IgD-negative memory B cell (primary cell): ENCODE measurements around the gene HSPA12A. TPM values are rescaled to one million over a fixed set of nuclear protein-coding genes. Genes with fewer than 3 reads are reported as not detected.

ENCODE experiments used
- H3K27ac Mint-ChIP-seq, 3 donors: one replicate each; pipeline ENCODE4 v1.8.0; 2020 to 2022; ENCODE audit warnings: mild to moderate bottlenecking in 3 of 3, mixed read lengths in 3 of 3, moderate library complexity in 1 of 3
- H3K27me3 Mint-ChIP-seq: one replicate; pipeline ENCODE4 v1.8.0; 2021; ENCODE audit warnings: mixed read lengths
- H3K36me3 Mint-ChIP-seq: one replicate; pipeline ENCODE4 v1.8.0; 2020; ENCODE audit warnings: mild to moderate bottlenecking, mixed read lengths
- H3K4me1 Mint-ChIP-seq, 3 donors: one replicate each; pipeline ENCODE4 v1.8.0; 2020 to 2022; ENCODE audit warnings: mixed read lengths in 3 of 3, mild to moderate bottlenecking in 1 of 3
- H3K4me3 Mint-ChIP-seq, 4 donors: one replicate each; pipeline ENCODE4 v1.8.0; 2020 to 2022; ENCODE audit warnings: mild to moderate bottlenecking in 4 of 4, mixed read lengths in 4 of 4, moderate library complexity in 3 of 4
- H3K9me3 Mint-ChIP-seq, 3 donors: one replicate each; pipeline ENCODE4 v1.8.0; 2020 to 2021; ENCODE audit warnings: mixed read lengths in 3 of 3, mild to moderate bottlenecking in 1 of 3
- polyA plus RNA-seq: library from polyadenylated mRNA; unstranded; fragments of 300-500 nt; fragmentation: Illumina TruSeq; gene quantifications from one replicate; pipeline ENCODE4 v1.2.3, GENCODE V29; 2021

HSPA12A gene, protein sequence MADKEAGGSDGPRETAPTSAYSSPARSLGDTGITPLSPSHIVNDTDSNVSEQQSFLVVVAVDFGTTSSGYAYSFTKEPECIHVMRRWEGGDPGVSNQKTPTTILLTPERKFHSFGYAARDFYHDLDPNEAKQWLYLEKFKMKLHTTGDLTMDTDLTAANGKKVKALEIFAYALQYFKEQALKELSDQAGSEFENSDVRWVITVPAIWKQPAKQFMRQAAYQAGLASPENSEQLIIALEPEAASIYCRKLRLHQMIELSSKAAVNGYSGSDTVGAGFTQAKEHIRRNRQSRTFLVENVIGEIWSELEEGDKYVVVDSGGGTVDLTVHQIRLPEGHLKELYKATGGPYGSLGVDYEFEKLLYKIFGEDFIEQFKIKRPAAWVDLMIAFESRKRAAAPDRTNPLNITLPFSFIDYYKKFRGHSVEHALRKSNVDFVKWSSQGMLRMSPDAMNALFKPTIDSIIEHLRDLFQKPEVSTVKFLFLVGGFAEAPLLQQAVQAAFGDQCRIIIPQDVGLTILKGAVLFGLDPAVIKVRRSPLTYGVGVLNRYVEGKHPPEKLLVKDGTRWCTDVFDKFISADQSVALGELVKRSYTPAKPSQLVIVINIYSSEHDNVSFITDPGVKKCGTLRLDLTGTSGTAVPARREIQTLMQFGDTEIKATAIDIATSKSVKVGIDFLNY
- polyA plus RNA-seq, result 6.7 TPM

- Mint-ChIP-seq H3K27me3 (peaks cover 42% of the 10 kb centered on the region), H3K27ac (peak within 1 kb of the TSS in 1 of 3 donors; percentile 59), H3K9me3 (no peaks in the 10 kb centered on the region), H3K4me1 (peaks cover 0 to 2% (median 0%) of the 10 kb centered on the region in 3 donors), H3K36me3 (no peaks in the 10 kb centered on the region), H3K4me3 (peak within 1 kb of the TSS; percentile 52 to 87 (median 75))
Measured at GRCh38 chr10:116742367-116743265, at the start of gene HSPA12A. HSPA12A (minus strand) TSS chr10:116742566; CDS start chr10:116742469, 97 bp downstream.

- no peaks in the 10 kb centered on the region for H3K36me3 Mint-ChIP-seq
- H3K9me3 Mint-ChIP-seq, result no peaks in the 10 kb centered on the region
- H3K4me3 Mint-ChIP-seq, result no peak overlapping the region
- H3K27me3 Mint-ChIP-seq, result peaks cover 12% of the 10 kb centered on the region
- H3K27ac Mint-ChIP-seq, result no peak overlapping the region
- H3K4me1 Mint-ChIP-seq, result peaks cover 2 to 8% (median 6%) of the 10 kb centered on the region in 3 donors
Measured at GRCh38 chr10:116791241-116791640, 48.9 kb upstream of the HSPA12A start.

DNA sequence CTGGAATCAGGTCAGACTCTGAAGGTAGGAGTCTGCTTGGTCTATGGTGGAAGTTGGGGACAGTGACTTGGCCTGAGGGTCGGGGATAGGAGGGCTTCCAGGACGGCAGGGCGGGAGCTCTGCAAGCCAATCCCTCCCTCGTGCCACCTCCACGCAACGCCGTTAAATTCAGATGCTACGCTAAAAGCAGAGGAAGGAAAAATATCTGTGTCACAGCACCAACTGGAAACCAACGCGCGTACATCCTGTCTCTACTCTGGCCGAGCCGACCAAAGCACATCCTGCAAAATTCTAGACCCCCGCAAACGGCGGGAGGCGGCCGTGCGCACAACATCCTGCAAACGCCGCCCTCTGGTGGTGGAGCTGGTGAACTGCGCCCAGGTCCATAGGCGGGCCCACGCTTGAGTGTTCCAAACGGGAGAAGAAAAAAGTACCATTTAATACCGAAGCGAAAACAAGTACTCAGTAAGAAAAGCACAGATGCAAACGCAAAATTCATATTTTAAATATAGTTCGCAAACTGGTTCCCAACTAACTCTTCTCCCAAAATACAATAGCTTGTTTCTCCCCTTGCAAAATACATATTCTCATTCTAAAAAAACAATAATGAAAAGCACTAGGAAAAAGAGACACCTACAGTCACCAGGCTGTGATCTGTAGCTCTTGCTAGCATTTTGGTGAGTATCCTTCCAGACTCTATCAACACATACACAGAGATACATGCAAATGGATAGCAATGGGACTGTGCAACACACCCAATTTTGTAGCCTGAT is 45.7 kb upstream of the HSPA12A start:
- Mint-ChIP-seq H3K4me3 (peak overlapping the region in 3 of 4 donors; percentile 68 to 91 (median 71)), H3K9me3 (no peaks in the 10 kb centered on the region), H3K36me3 (no peaks in the 10 kb centered on the region), H3K27me3 (peaks cover 12% of the 10 kb centered on the region), H3K4me1 (peaks cover 2 to 8% (median 6%) of the 10 kb centered on the region in 3 donors), H3K27ac (peak overlapping the region in 1 of 3 donors; percentile 27)

- Mint-ChIP-seq H3K27ac (peak overlapping the region in 1 of 3 donors; percentile 27), H3K4me3 (peak overlapping the region in 1 of 4 donors; percentile 91), H3K9me3 (no peaks in the 10 kb centered on the region)
Measured at GRCh38 chr10:116787053-116787659, 44.8 kb upstream of the HSPA12A start.

DNA sequence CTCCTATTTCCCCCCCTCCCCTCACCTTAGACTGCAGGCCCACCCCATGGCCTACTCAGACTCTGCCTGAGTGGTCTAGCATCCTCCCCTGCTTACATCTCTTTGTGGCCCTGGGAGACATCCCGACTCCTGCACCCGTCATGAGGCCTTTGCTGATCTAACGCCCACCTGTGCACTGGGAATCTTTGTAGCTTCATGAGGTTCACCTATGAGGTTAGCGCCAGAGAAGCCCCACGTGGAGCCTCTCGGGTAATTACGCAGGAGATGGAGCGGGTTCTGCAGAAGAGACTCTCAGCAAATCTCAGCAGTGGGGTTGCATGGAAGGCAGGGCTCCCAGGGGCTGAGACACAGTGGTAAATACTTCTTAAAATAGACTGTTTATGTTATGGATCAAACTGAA is 43.5 kb upstream of the HSPA12A start:
- H3K9me3 Mint-ChIP-seq, result no peaks in the 10 kb centered on the region
- peaks cover 9% of the 10 kb centered on the region for H3K27me3 Mint-ChIP-seq
- H3K27ac Mint-ChIP-seq, result no peak overlapping the region
- H3K36me3 Mint-ChIP-seq, result no peaks in the 10 kb centered on the region
- peaks cover 2 to 8% (median 6%) of the 10 kb centered on the region in 3 donors for H3K4me1 Mint-ChIP-seq
- peak overlapping the region in 1 of 4 donors; percentile 60 for H3K4me3 Mint-ChIP-seq

More at GRCh38 chr10:116787053-116787659, 44.8 kb upstream of the HSPA12A start:
- H3K36me3 Mint-ChIP-seq, result no peaks in the 10 kb centered on the region
- peaks cover 2 to 8% (median 6%) of the 10 kb centered on the region in 3 donors for H3K4me1 Mint-ChIP-seq
- H3K27me3 Mint-ChIP-seq, result peaks cover 12% of the 10 kb centered on the region

DNA sequence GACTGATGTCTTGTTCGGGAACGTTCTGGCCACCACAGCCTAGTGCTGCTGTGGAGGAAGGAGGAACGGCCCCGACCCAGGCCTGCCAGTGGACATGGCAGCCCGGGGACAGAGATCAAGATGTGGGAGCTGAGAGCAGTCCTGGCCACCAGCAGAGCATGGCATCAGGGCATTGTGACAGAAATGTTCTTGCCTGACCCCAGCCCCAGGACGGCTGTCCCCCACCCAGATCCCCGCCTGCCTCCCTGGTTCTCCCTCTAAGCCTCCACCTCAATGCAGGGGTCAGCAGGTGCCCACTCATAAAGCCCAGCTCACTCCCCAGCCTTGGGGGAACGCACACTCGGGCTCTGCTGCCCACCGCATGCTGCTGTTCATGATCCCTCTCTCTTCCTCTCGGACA is 42.9 kb upstream of the HSPA12A start:
- Mint-ChIP-seq H3K4me3 (no peak overlapping the region), H3K4me1 (peaks cover 2 to 8% (median 6%) of the 10 kb centered on the region in 3 donors), H3K9me3 (no peaks in the 10 kb centered on the region), H3K27ac (no peak overlapping the region), H3K27me3 (peaks cover 7% of the 10 kb centered on the region), H3K36me3 (no peaks in the 10 kb centered on the region)

DNA sequence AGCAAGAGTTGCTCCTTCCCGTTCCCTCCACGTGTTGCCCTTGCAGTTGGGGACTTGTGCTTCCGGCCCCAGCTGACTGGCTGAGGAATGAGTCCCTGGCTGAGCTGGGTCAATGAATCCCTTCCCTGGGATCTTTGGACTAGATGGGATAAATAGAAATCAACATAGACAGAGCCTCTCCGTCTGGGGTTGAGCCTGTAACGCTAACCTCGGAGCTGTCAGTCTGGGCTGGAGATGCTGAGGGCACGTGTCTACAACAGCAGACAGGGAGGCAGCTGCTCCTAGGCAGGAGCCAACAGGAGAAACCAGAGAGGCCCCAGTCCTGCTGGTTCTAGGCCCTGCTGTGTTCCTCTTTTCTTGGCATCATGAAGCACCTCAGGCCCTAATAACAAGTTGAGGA is 42.3 kb upstream of the HSPA12A start:
- H3K27ac Mint-ChIP-seq, result no peak overlapping the region
- no peaks in the 10 kb centered on the region for H3K36me3 Mint-ChIP-seq
- H3K4me3 Mint-ChIP-seq, result no peak overlapping the region
- no peaks in the 10 kb centered on the region for H3K9me3 Mint-ChIP-seq
- H3K4me1 Mint-ChIP-seq, result peaks cover 2 to 8% (median 6%) of the 10 kb centered on the region in 3 donors
- peaks cover 7% of the 10 kb centered on the region for H3K27me3 Mint-ChIP-seq

DNA sequence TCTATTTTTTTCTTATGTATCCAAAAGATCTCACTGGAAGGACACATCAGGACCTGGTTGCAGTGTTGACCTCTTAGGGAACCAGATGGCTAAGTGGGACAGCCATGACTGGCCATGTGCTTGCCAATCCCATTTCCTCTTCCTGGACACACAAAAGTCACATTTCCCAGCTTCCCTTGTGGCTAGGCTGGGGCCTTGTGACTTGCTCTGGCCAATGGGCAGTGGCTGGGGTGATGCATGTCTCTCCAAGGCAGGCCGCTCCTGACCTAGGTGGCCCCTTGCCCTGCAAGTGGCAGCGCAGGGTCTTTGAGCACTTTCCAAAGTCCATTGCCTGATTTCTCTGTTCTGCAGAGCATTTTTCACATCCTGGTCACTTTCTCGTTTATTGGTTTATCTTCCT is 41.7 kb upstream of the HSPA12A start:
- H3K27ac Mint-ChIP-seq, result no peak overlapping the region
- no peaks in the 10 kb centered on the region for H3K9me3 Mint-ChIP-seq
- peaks cover 7% of the 10 kb centered on the region for H3K27me3 Mint-ChIP-seq
- H3K36me3 Mint-ChIP-seq, result no peaks in the 10 kb centered on the region
- peaks cover 2 to 8% (median 6%) of the 10 kb centered on the region in 3 donors for H3K4me1 Mint-ChIP-seq
- H3K4me3 Mint-ChIP-seq, result peak overlapping the region in 1 of 4 donors; percentile 60

GRCh38 chr10:116783011-116783655 is 40.8 kb upstream of the HSPA12A start:
- Mint-ChIP-seq H3K27ac (no peak overlapping the region), H3K4me3 (no peak overlapping the region)

GRCh38 chr10:116781370-116781884 is 39.1 kb upstream of the HSPA12A start:
- Mint-ChIP-seq H3K4me3 (no peak overlapping the region), H3K9me3 (no peaks in the 10 kb centered on the region), H3K27me3 (peaks cover 1% of the 10 kb centered on the region), H3K36me3 (no peaks in the 10 kb centered on the region), H3K27ac (no peak overlapping the region), H3K4me1 (no peaks in the 10 kb centered on the region)

More at GRCh38 chr10:116783011-116783655, 40.8 kb upstream of the HSPA12A start:
- peaks cover 7% of the 10 kb centered on the region for H3K27me3 Mint-ChIP-seq
- H3K9me3 Mint-ChIP-seq, result no peaks in the 10 kb centered on the region
- no peaks in the 10 kb centered on the region for H3K36me3 Mint-ChIP-seq
- peaks cover 2 to 4% (median 3%) of the 10 kb centered on the region in 3 donors for H3K4me1 Mint-ChIP-seq

DNA sequence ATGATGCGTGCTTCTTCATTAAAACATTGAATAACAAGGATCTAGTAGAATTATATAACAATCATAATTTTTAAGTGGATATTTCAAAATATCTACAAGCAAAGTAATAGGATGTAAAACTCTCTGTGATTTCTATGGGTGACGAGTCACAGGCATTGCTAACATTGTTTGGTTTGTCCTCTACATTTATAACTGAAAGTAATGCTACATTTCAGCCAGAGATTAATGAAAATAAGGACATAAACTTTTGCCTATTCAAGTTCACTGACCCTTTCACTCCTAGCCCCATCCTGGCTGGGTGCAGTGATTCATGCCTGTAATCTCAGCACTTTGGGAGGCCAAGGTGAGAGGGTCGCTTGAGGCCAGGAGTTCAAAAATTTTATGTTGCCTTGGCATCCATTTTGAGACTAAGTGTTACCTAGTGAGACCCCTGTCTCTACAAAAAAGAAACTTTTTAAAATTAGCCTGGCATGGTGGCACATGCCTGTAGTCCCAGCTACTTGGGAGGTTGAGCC is 38.4 kb upstream of the HSPA12A start:
- Mint-ChIP-seq H3K27ac (no peak overlapping the region), H3K27me3 (peaks cover 5% of the 10 kb centered on the region), H3K9me3 (no peaks in the 10 kb centered on the region), H3K36me3 (no peaks in the 10 kb centered on the region), H3K4me3 (no peak overlapping the region), H3K4me1 (no peaks in the 10 kb centered on the region)

GRCh38 chr10:116779076-116779687 is 36.8 kb upstream of the HSPA12A start:
- Mint-ChIP-seq H3K27ac (peak overlapping the region in 1 of 3 donors; percentile 86), H3K36me3 (no peaks in the 10 kb centered on the region), H3K4me1 (no peaks in the 10 kb centered on the region), H3K4me3 (no peak overlapping the region), H3K27me3 (peaks cover 3% of the 10 kb centered on the region), H3K9me3 (no peaks in the 10 kb centered on the region)

DNA sequence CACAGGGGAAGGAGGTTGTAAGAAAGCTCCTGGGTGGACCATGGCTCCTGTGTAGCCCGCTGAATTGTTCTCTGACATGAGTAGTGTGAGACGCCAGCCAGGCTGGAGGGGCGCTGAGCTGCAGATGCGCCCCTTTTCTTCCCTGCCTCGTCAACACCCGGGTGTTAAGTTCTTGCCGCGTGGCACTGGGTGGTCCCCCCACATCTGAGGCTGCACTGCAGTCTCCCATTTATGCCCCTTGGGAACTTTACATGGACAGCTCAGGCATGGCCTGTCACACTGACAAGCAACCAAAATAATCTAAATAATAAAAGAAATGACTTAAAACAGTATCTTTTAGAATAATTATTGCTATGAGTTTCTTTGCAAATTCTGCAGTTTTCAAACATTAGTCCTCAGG is 34.6 kb upstream of the HSPA12A start:
- peak overlapping the region in 1 of 4 donors; percentile 6 for H3K4me3 Mint-ChIP-seq
- H3K36me3 Mint-ChIP-seq, result no peaks in the 10 kb centered on the region
- H3K27me3 Mint-ChIP-seq, result peaks cover 3% of the 10 kb centered on the region
- H3K4me1 Mint-ChIP-seq, result no peaks in the 10 kb centered on the region
- H3K27ac Mint-ChIP-seq, result no peak overlapping the region
- no peaks in the 10 kb centered on the region for H3K9me3 Mint-ChIP-seq
